H4 (cell line): Measurements from ENCODE around the gene OXSR1. TPM values are rescaled to one million over a fixed set of nuclear protein-coding genes. Genes with fewer than 3 reads are reported as not detected.

Experiments
- total RNA-seq: library from RNA; depleted of rRNA; stranded (reverse); fragments of >200 nt; shearing (Covaris generic); gene quantifications from 2 replicates; pipeline ENCODE4 v1.2.3, GENCODE V29; 2014; rRNA removed

Gene OXSR1
- total RNA-seq, 1 experiment from 2014 or later: 13.7 TPM

Other genes with a start within 250 kb of the OXSR1 start
- not detected in 2 replicates for gene VILL, start 174.8 kb upstream of the OXSR1 start, total RNA-seq
- 2.7 and 7.6 TPM in 2 replicates for gene PLCD1, start 135.9 kb upstream of the OXSR1 start, total RNA-seq
- gene DLEC1, start 126.3 kb upstream of the OXSR1 start, total RNA-seq: 0.10 TPM in 1 of 2 replicates, not detected in the other
- 2.5 and 5.7 TPM in 2 replicates for gene ACAA1, start 28.4 kb upstream of the OXSR1 start, total RNA-seq
- gene MYD88, start 26.9 kb upstream of the OXSR1 start, total RNA-seq: 3.8 and 15.2 TPM in 2 replicates
- 0.10 TPM in 1 of 2 replicates, not detected in the other for gene SLC22A13, start 100.3 kb downstream of the OXSR1 start, total RNA-seq
- not detected in 2 replicates for gene SLC22A14, start 116.8 kb downstream of the OXSR1 start, total RNA-seq
- 0.08 and 1.3 TPM in 2 replicates for gene XYLB, start 181.2 kb downstream of the OXSR1 start, total RNA-seq